Cardiac fibroblast (primary cell): ENCODE measurements around the gene PARN.
"Not testable (repeated sequence)": the region's sequence is repeated elsewhere in the genome, so short reads cannot be mapped to it uniquely, and the experiment has no call there.

ENCODE experiments used
- DNase-seq, 2 donors: peaks; one replicate each; pipeline versions ENCODE4 v3.0.0 to v3.0.0-alpha.2; 2010; ENCODE audit warnings: low read depth in 2 of 2
- H3K4me3 ChIP-seq, 2 donors: replicated peaks in 1 of 2; 1 replicate in 1 of 2; 2 replicates in 1 of 2; pipeline ENCODE4 v1.5.1; 2011; ENCODE audit warnings: low read depth in 2 of 2, low read length in 2 of 2, mild to moderate bottlenecking in 2 of 2, moderate library complexity in 1 of 2
- CTCF ChIP-seq: IDR thresholded peaks from one replicate; pipeline ENCODE4 v1.5.1; 2011; ENCODE audit warnings: low read depth, mild to moderate bottlenecking, low read length, inconsistent platforms

The PARN gene

GRCh38 chr16:14400978-14401710 lies 228.9 kb downstream of the PARN start:
- H3K4me3 ChIP-seq, DNase-seq: not testable (repeated sequence)

GRCh38 chr16:14400285-14400977 lies 229.6 kb downstream of the PARN start:
- H3K4me3 ChIP-seq = no peak overlapping the region
- no peak for TF ChIP-seq CTCF
- no peak for DNase-seq

GRCh38 chr16:14399378-14400284 lies 230.4 kb downstream of the PARN start:
- no peak for TF ChIP-seq CTCF
- peak; percentile 66 to 69 for DNase-seq
- H3K4me3 ChIP-seq = no peak overlapping the region

- H3K4me3 ChIP-seq = no peak overlapping the region
- DNase-seq = no peak
- TF ChIP-seq CTCF = no peak
These were observed 231.9 kb downstream of the PARN start for GRCh38 chr16:14398014-14398717.

GRCh38 chr16:14395710-14396304 lies 234.3 kb downstream of the PARN start:
- not testable (repeated sequence) for H3K4me3 ChIP-seq, DNase-seq

- DNase-seq = no peak
- TF ChIP-seq CTCF = no peak
- no peak overlapping the region for H3K4me3 ChIP-seq
These were observed 235.2 kb downstream of the PARN start for GRCh38 chr16:14394834-14395233.

GRCh38 chr16:14392960-14393359 lies 237.1 kb downstream of the PARN start:
- no peak overlapping the region for H3K4me3 ChIP-seq
- DNase-seq = no peak
- TF ChIP-seq CTCF = no peak
